HUES48 (cell line): ENCODE measurements around the gene LDB3.

Experiments
- H3K27ac ChIP-seq: one replicate; pipeline ENCODE4 v1.7.0; 2013; ENCODE audit warnings: low read depth, low read length, inconsistent platforms
- H3K27me3 ChIP-seq: 2 replicates; pipeline ENCODE4 v1.6.1; 2013; ENCODE audit warnings: mild to moderate bottlenecking, low read length; ENCODE audit not compliant: control insufficient read depth, insufficient read depth
- H3K36me3 ChIP-seq: 2 replicates; pipeline ENCODE4 v1.6.1; 2013; ENCODE audit warnings: low read length; ENCODE audit not compliant: control insufficient read depth, insufficient read depth
- H3K4me1 ChIP-seq: 2 replicates; pipeline ENCODE4 v1.6.1; 2013; ENCODE audit warnings: mild to moderate bottlenecking, low read length; ENCODE audit not compliant: control insufficient read depth, insufficient read depth
- H3K4me3 ChIP-seq: 2 replicates; pipeline ENCODE4 v1.5.1; 2013; ENCODE audit warnings: mild to moderate bottlenecking, low read depth, low read length
- H3K9ac ChIP-seq: 2 replicates; pipeline ENCODE4 v1.6.1; 2013; ENCODE audit warnings: mild to moderate bottlenecking, low read depth, low read length, moderate library complexity
- H3K9me3 ChIP-seq: 2 replicates; pipeline ENCODE4 v1.6.1; 2013; ENCODE audit warnings: low read length; ENCODE audit not compliant: control insufficient read depth, insufficient read depth

The LDB3 gene

GRCh38 chr10:86742230-86742629, 73.9 kb downstream of the LDB3 start:
- no peaks in the 10 kb centered on the region for H3K27me3 ChIP-seq
- no peak overlapping the region for H3K9ac ChIP-seq
- H3K27ac ChIP-seq = no peak overlapping the region
- 0 out of 2 replicates have a peak, but pooled peaks cover 5% of the 10 kb centered on the region for H3K4me1 ChIP-seq
- H3K9me3 ChIP-seq = no peaks in the 10 kb centered on the region
- H3K36me3 ChIP-seq = no peaks in the 10 kb centered on the region
- H3K4me3 ChIP-seq = no peak overlapping the region

DNA sequence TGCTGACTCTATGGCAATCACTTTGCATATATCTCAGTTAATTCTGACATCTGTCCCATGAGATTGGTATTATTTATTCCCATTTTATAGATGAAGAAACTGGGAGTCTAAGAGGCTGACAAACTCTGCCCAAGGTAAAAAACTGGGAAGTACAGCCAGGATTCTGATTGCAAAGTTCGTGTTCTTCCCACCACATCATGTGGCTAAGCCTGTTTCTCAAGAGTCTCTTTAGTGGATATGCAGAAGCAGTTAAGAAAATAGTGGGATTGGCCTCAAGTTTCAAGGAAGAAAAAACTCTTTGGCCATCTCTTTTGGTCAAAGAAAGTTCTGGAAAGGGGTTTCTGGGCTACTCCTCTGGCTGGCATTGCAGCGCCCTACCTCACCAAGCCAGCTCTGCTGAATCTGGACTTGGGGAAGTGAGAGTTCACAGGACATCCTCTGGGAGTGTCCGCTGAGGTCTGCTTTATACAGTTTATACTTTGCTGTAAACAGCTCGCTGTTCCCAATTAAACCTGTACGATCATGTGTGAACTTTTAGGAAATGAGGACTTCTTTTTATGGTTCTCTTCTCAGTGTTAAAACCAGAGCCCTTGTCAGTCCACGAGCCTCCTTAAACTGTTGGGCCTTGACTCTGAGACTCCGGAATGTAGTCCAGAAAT, 75.9 kb downstream of the LDB3 start:
- Histone ChIP-seq H3K36me3 (no peaks in the 10 kb centered on the region), H3K27ac (no peak overlapping the region), H3K4me1 (0 out of 2 replicates have a peak, but pooled peaks cover 5% of the 10 kb centered on the region), H3K4me3 (no peak overlapping the region), H3K9me3 (no peaks in the 10 kb centered on the region), H3K9ac (no peak overlapping the region), H3K27me3 (no peaks in the 10 kb centered on the region)

GRCh38 chr10:86747796-86748581, 79.7 kb downstream of the LDB3 start:
- Histone ChIP-seq H3K9ac (no peak overlapping the region), H3K4me3 (no peak overlapping the region), H3K36me3 (no peaks in the 10 kb centered on the region), H3K27me3 (no peaks in the 10 kb centered on the region), H3K9me3 (no peaks in the 10 kb centered on the region), H3K4me1 (peaks cover 9% of the 10 kb centered on the region), H3K27ac (no peak overlapping the region)

GRCh38 chr10:86749854-86750253, 81.5 kb downstream of the LDB3 start:
- Histone ChIP-seq H3K27me3 (no peaks in the 10 kb centered on the region), H3K4me3 (no peak overlapping the region), H3K9ac (no peak overlapping the region), H3K36me3 (no peaks in the 10 kb centered on the region), H3K9me3 (no peaks in the 10 kb centered on the region), H3K27ac (no peak overlapping the region), H3K4me1 (peaks cover 24% of the 10 kb centered on the region)

GRCh38 chr10:86751477-86751876, 83.2 kb downstream of the LDB3 start:
- Histone ChIP-seq H3K4me3 (no peak overlapping the region), H3K27ac (no peak overlapping the region), H3K4me1 (peaks cover 29% of the 10 kb centered on the region), H3K27me3 (no peaks in the 10 kb centered on the region), H3K9ac (no peak overlapping the region), H3K9me3 (no peaks in the 10 kb centered on the region), H3K36me3 (no peaks in the 10 kb centered on the region)

DNA sequence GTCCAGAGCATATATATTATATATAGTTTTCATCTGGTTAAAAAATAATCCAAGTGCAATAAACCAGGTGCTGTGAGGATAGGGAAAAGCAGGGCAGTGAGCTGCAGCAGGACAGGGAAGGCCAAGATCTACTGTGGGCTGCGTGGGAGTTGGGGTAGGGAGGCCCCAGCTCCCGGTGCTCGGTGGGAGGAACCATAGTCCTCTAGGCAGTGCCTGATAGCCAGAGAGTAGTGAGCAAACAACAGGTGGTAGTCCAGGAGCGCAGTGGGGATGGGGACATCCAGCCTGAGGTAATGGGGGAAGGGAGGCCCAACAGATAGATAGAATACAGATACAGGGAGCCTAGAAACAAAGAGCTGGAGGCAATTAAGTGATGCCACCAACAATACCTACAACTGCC, 84.0 kb downstream of the LDB3 start:
- peak overlapping the region; percentile 2 for H3K27ac ChIP-seq
- H3K27me3 ChIP-seq = no peaks in the 10 kb centered on the region
- H3K9ac ChIP-seq = no peak overlapping the region
- H3K9me3 ChIP-seq = no peaks in the 10 kb centered on the region
- H3K4me1 ChIP-seq = peaks cover 29% of the 10 kb centered on the region
- H3K36me3 ChIP-seq = no peaks in the 10 kb centered on the region
- H3K4me3 ChIP-seq = no peak overlapping the region

- Histone ChIP-seq H3K27me3 (no peaks in the 10 kb centered on the region), H3K27ac (no peak overlapping the region), H3K4me3 (no peak overlapping the region), H3K36me3 (no peaks in the 10 kb centered on the region), H3K4me1 (peaks cover 29% of the 10 kb centered on the region), H3K9ac (no peak overlapping the region), H3K9me3 (no peaks in the 10 kb centered on the region)
Observed at GRCh38 chr10:86753051-86753450, 84.7 kb downstream of the LDB3 start.

- H3K9ac ChIP-seq = no peak overlapping the region
Observed at GRCh38 chr10:86753638-86754434, 85.5 kb downstream of the LDB3 start.

GRCh38 chr10:86755454-86755739, 87.1 kb downstream of the LDB3 start:
- Histone ChIP-seq H3K4me3 (peak overlapping the region; percentile 74), H3K27ac (peak overlapping the region; percentile 97), H3K9ac (peak overlapping the region; percentile 90), H3K9me3 (no peaks in the 10 kb centered on the region), H3K27me3 (no peaks in the 10 kb centered on the region), H3K4me1 (peaks cover 38% of the 10 kb centered on the region), H3K36me3 (no peaks in the 10 kb centered on the region)

More at GRCh38 chr10:86753638-86754434, 85.5 kb downstream of the LDB3 start:
- no peak overlapping the region for H3K27ac ChIP-seq
- H3K4me1 ChIP-seq = peaks cover 29% of the 10 kb centered on the region
- H3K4me3 ChIP-seq = no peak overlapping the region; the same call in 1 of the 2 replicates
- no peaks in the 10 kb centered on the region for H3K27me3 ChIP-seq
- no peaks in the 10 kb centered on the region for H3K36me3 ChIP-seq
- H3K9me3 ChIP-seq = no peaks in the 10 kb centered on the region

- Histone ChIP-seq H3K4me1 (peaks cover 43% of the 10 kb centered on the region), H3K4me3 (peak overlapping the region; percentile 74), H3K27ac (peak overlapping the region; percentile 97), H3K27me3 (no peaks in the 10 kb centered on the region), H3K36me3 (no peaks in the 10 kb centered on the region), H3K9ac (peak overlapping the region; percentile 90), H3K9me3 (no peaks in the 10 kb centered on the region)
Observed at GRCh38 chr10:86755740-86756510, 87.6 kb downstream of the LDB3 start.
